Measurements from ENCODE around the gene AXIN1. TPM values are rescaled to one million over a fixed set of nuclear protein-coding genes. Genes with fewer than 3 reads are reported as not detected.
"Not testable (repeated sequence)": the region's sequence is repeated elsewhere in the genome, so short reads cannot be mapped to it uniquely, and the experiment has no call there.

The AXIN1 gene
- total and polyA plus RNA-seq, 8 donors, result 11.7 to 69.2 (median 17.4) TPM

DNA sequence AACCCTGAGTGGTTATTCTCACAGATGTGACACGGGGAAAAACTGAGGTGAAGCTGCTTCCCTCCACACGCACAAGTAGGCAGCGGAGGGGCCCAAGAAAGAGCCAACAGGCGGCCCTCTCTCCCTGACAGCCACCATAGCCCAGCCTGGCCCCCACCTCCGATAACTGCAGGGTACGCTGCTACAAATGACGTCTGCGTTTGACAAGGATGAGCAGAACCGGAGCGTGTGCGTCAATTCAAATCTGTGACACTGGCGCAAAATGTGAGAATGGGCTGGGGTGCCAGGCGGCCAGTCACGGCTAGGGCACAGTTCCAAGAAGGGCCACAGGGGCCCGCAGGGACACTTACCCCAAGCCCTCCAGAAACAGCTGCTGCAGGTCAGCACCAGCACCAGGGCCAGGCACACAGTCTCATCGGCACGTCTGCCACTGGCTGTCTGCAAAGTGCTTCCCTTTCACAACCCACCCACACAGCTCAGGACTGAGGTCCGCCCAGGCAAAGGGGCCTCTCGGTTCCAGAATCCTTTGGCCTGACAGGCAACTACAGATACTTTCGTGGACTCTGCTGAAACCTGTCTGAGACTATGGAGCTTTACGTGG lies 14.4 kb downstream of the AXIN1 start:
- H3K4me1 ChIP-seq, result peaks cover 5 to 48% (median 26%) of the 10 kb centered on the region in 4 donors
- no peak overlapping the region for H3K27ac ChIP-seq
- DNase-seq, result no peak
- no peak overlapping the region for H3K4me3 ChIP-seq
- WGBS, 5 donors, result 83 to 88% (median 86%) methylated on average over 13 to 21 of the region's 21 CpGs
- peaks cover 0 to 17% (median 10%) of the 10 kb centered on the region in 4 donors for H3K36me3 ChIP-seq
- no peaks in the 10 kb centered on the region for H3K9me3 ChIP-seq
- TF ChIP-seq, protein P1, sequence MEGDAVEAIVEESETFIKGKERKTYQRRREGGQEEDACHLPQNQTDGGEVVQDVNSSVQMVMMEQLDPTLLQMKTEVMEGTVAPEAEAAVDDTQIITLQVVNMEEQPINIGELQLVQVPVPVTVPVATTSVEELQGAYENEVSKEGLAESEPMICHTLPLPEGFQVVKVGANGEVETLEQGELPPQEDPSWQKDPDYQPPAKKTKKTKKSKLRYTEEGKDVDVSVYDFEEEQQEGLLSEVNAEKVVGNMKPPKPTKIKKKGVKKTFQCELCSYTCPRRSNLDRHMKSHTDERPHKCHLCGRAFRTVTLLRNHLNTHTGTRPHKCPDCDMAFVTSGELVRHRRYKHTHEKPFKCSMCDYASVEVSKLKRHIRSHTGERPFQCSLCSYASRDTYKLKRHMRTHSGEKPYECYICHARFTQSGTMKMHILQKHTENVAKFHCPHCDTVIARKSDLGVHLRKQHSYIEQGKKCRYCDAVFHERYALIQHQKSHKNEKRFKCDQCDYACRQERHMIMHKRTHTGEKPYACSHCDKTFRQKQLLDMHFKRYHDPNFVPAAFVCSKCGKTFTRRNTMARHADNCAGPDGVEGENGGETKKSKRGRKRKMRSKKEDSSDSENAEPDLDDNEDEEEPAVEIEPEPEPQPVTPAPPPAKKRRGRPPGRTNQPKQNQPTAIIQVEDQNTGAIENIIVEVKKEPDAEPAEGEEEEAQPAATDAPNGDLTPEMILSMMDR (IDR thresholded peaks at IDR 0.05), result no peak
- no peak for TF ChIP-seq POLR2AphosphoS5 (IDR thresholded peaks at IDR 0.05)
- no peak for TF ChIP-seq POLR2A (IDR thresholded peaks at IDR 0.05)
- no peak for TF ChIP-seq EP300 (IDR thresholded peaks at IDR 0.05)
- no peaks in the 10 kb centered on the region for H3K27me3 ChIP-seq
- intact Hi-C loops (cut with DNase I; ENCODE audit: low total_unique reads), result no loop called here

DNA sequence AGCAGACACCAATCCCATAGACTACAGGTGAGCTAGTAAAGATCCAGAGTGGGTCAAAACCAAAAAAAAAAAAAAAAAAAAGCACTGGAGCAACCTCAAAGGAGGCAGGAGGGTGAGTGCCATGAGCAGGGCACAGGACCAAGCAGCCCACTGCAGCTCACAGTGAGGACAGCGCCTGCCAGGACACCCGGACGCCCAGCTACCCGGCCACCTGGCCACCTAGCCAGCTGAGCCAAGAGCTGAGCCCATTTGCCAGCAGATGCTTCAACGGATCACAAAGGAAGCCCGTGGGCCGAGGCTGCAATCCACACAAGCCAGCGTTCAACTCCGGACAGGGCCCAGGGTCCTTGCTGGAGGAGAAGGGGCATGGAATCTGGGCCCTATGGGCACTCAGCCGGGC lies 15.1 kb downstream of the AXIN1 start:
- Histone ChIP-seq H3K27ac (no peak overlapping the region), H3K4me3 (no peak overlapping the region), H3K27me3 (no peaks in the 10 kb centered on the region), H3K36me3 (peaks cover 0 to 11% (median 6%) of the 10 kb centered on the region in 4 donors), H3K9me3 (no peaks in the 10 kb centered on the region), H3K4me1 (peaks cover 5 to 43% (median 26%) of the 10 kb centered on the region in 4 donors)
- intact Hi-C loops (cut with DNase I; ENCODE audit: low total_unique reads), result no loop called here
- 65 to 84% (median 78%) methylated on average over 10 of the region's 10 CpGs for WGBS, 5 donors
- TF ChIP-seq, protein P1 (IDR thresholded peaks at IDR 0.05), result no peak
- no peak for TF ChIP-seq EP300 (IDR thresholded peaks at IDR 0.05)
- no peak for TF ChIP-seq POLR2A (IDR thresholded peaks at IDR 0.05)
- TF ChIP-seq POLR2AphosphoS5 (IDR thresholded peaks at IDR 0.05), result no peak
- no peak for DNase-seq

DNA sequence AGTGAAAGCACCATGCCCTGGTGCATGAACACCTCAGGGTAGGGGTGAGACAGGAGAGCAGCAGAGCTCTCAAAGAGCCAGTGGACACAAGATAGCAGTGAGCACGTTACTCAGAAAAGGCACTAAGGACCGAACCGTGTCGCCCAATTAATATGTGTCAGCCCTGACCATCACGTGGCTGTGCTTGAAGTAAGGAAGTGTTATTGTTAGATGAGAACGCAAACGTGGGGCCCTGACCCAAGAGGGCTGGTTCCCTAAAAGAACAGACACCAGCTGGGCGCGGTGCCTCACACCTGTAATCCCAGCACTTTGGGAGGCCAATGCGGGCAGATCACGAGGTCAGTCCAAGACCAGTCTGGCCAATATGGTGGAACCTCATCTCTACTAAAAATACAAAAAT lies 16.3 kb downstream of the AXIN1 start:
- intact Hi-C loops (cut with DNase I; ENCODE audit: low total_unique reads), result no loop called here
- Histone ChIP-seq H3K9me3 (no peaks in the 10 kb centered on the region), H3K4me3 (no peak overlapping the region), H3K27ac (no peak overlapping the region), H3K4me1 (peaks cover 5 to 44% (median 33%) of the 10 kb centered on the region in 4 donors), H3K36me3 (peaks cover 0 to 8% (median under 1%) of the 10 kb centered on the region in 4 donors), H3K27me3 (no peaks in the 10 kb centered on the region)
- 81 to 93% (median 92%) methylated on average over 11 of the region's 11 CpGs for WGBS, 5 donors
- TF ChIP-seq EP300 (IDR thresholded peaks at IDR 0.05), result no peak
- no peak for TF ChIP-seq POLR2A (IDR thresholded peaks at IDR 0.05)
- TF ChIP-seq, protein P1 (IDR thresholded peaks at IDR 0.05), result no peak
- no peak for TF ChIP-seq POLR2AphosphoS5 (IDR thresholded peaks at IDR 0.05)
- no peak for DNase-seq

DNA sequence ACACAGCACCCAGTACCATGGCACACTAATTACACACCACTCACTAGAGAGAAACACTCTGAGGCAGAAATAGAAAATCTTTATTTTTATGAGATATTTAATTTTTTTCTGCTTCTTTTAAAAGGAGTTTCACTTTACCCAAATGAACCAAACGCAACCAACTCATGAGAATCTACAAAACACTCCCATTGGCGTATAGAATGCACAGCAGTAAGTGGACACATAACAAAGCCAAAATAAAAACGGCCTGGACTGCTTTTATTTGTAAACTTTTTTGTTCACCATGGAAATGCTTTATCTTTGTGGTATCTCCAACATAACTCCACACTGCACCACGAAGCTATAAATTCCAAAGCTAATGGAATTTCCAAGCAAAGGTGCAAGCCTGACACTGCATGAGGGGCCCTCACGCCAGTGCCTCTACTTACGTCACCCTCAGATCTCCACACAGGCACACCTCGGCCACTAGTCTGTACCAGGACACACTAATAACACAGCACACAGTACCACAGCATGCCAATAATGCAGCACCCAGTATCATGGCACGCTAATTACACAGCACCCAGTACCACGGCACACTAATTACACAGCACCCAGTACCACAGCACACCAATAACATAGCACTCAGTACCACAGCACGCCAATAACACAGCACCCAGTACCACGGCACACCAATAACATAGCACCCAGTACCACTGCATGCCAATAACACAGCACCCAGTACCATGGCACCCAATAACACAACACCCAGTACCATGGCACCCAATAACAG lies 17.5 kb downstream of the AXIN1 start:
- WGBS, 5 donors, result 81 to 88% (median 87%) methylated on average over 11 of the region's 11 CpGs
- DNase-seq; H3K9me3 ChIP-seq; H3K4me3 ChIP-seq; H3K27me3 ChIP-seq; H3K36me3 ChIP-seq; H3K27ac ChIP-seq; intact Hi-C loops (cut with DNase I; ENCODE audit: low total_unique reads): not testable (repeated sequence)
- peaks cover 5 to 43% (median 32%) of the 10 kb centered on the region in 4 donors for H3K4me1 ChIP-seq

DNA sequence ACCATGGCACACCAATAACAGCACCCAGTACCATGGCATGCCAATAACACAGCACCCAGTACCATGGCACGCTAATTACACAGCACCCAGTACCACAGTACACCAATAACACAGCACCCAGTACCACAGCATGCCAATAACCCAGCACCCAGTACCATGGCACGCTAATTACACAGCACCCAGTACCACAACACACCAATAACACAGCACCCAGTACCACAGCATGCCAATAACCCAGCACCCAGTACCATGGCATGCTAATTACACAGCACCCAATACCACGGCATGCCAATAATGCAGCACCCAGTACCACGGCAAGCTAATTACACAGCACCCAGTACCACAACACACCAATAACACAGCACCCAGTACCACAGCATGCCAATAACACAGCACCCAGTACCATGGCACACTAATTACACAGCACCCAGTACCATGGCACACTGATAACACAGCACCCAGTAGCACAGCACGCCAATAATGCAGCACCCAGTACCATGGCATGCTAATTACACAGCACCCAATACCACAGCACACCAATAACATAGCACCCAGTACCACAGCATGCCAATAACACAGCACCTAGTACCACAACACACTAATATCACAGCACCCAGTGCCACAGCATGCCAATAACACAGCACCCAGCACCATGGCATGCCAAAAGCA lies 18.2 kb downstream of the AXIN1 start:
- H3K27me3 ChIP-seq; intact Hi-C loops (cut with DNase I; ENCODE audit: low total_unique reads); H3K9me3 ChIP-seq; H3K4me3 ChIP-seq; H3K27ac ChIP-seq; DNase-seq; H3K36me3 ChIP-seq: not testable (repeated sequence)
- peaks cover 0 to 38% (median 26%) of the 10 kb centered on the region in 4 donors for H3K4me1 ChIP-seq
- WGBS, 5 donors, result 91 to 99% (median 97%) methylated on average over 5 of the region's 5 CpGs
